Adipose tissue (tissue), 3 donors: ENCODE data around the gene KRTAP9-4. TPM values are rescaled to one million over a fixed set of nuclear protein-coding genes. Genes with fewer than 3 reads are reported as not detected.
"Not testable (repeated sequence)": the region's sequence is repeated elsewhere in the genome, so short reads cannot be mapped to it uniquely, and the experiment has no call there.

Experiments
- H3K27ac ChIP-seq: one replicate; pipeline ENCODE4 v1.5.1; 2013; ENCODE audit warnings: low read depth, low read length
- WGBS, 3 donors: extraction: QIAGEN DNeasy Blood & Tissue Kit; methylation state at CpG; one replicate each; pipeline ENCODE4 v1.1.7; 2013; 5-methylcytosine and 5-hydroxymethylcytosine counted together
- polyA plus RNA-seq, 3 donors: library from polyadenylated mRNA; stranded (reverse); fragments of 200-250 nt; gene quantifications; one replicate each; pipeline ENCODE4 v1.2.3, GENCODE V29; 2013
- donor health status: healthy with polysubstance abuse.
- donor health status: Bipolar disorder and iron deficiency.
- donor health status: healthy.

KRTAP9-4 gene, protein sequence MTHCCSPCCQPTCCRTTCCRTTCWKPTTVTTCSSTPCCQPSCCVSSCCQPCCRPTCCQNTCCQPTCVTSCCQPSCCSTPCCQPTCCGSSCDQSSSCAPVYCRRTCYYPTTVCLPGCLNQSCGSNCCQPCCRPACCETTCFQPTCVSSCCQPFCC
- not detected for polyA plus RNA-seq

DNA sequence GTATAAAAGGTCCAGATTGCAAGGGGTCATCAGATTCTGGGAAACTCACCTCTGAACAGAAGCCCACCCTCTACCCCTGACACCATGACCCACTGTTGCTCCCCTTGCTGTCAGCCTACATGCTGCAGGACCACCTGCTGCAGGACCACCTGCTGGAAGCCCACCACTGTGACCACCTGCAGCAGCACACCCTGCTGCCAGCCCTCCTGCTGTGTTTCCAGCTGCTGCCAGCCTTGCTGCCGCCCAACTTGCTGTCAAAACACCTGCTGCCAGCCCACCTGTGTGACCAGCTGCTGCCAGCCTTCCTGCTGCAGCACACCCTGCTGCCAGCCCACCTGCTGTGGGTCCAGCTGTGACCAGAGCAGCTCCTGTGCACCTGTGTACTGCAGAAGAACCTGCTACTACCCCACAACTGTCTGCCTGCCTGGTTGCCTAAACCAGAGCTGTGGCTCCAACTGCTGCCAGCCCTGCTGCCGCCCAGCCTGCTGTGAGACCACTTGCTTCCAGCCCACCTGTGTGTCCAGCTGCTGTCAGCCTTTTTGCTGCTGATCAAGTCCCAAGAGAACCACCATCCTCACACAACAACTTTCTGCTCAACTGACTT is at the start of gene KRTAP9-4:
TSS of gene KRTAP9-4 (plus strand) at position 51 of the 604 bp plus-strand sequence. CDS start at position 85, 34 bp downstream.
- 29 to 68% (median 66%) methylated on average over 2 of the region's 2 CpGs for WGBS, 3 donors
- H3K27ac ChIP-seq: not testable (repeated sequence)

DNA sequence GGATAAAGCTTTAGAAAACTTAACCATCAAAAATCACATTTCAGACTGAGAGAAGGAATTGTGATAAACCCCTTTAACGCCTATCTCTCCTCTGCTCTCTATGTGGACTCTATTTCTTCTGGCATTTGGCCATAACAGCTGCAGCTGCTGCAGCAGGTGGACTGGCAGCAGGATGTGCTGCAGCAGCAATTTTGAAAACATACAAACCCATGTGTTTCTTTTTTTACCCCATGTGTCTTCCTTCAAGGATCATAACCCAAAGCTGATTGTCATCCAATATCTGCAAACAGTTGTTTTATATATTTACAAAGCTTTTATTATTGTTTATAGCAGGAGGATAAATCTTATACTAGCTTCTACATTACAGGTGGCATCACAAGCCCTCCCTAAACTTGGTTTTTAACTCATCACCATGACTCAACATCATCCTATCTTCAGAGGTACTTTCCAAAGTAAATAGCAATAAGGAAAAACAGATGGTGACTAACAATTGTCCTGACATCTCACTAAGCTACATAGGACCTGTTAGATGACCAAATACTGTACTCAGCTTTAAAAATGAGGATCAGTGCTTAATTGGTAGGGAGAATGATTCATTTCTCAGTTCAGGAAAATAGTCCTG is 37.5 kb upstream of the KRTAP9-4 start:
- WGBS, 3 donors: 42 to 62% (median 51%) methylated on average over 1 of the region's 1 CpG

DNA sequence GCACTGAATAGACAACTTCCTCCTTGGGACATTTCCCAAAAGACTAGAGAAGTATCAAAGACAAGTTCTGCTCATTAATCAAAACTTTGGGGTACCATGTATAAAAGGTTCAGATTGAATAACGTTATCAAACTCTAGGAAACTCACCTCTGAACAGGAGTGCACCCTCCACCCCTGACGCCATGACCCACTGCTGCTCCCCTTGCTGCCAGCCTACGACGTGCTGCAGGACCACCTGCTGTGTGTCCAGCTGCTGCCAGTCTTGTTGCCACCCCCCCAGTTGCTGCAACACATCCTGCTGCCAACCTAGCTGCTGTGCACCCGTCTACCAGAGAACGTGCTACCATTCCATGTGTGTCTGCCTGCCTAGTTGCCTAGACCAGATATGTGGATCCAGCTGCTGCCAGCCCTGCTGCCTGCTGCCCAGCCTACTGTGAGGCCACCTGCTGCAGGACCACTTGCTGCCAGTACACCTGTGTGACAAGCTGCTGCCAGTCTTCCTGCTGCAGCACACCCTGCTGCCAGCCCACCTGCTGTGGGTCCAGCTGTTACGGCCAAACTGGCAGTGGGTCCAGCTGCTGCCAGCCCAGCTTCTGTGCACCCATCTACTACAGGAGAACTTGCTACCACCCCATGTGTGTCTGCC is 36.8 kb upstream of the KRTAP9-4 start:
- H3K27ac ChIP-seq: no peak overlapping the region
- 64 to 76% (median 74%) methylated on average over 7 of the region's 7 CpGs for WGBS, 3 donors

More for the DNA sequence above, 37.5 kb upstream of the KRTAP9-4 start:
- no peak overlapping the region for H3K27ac ChIP-seq

DNA sequence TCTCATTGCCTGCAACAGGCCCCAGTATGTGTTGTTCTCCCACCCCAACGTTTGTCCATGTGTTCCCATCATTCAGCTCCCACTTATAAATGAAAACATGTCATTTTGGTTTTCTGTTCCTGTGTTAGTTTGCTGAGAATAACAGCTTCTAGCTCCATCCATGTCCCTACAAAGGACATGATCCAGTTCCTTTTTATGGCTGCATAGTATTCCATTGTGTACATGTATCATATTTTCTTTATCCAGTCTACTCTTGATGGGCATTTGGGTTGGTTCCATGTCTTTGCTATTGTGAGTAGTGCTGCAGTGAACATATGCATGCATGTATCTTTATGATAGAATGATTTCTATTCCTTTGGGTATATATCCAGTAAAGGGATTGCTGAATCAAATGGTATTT is 33.8 kb upstream of the KRTAP9-4 start:
- no peak overlapping the region for H3K27ac ChIP-seq
- WGBS, 3 donors: 55 to 88% (median 65%) methylated on average over 1 of the region's 1 CpG

DNA sequence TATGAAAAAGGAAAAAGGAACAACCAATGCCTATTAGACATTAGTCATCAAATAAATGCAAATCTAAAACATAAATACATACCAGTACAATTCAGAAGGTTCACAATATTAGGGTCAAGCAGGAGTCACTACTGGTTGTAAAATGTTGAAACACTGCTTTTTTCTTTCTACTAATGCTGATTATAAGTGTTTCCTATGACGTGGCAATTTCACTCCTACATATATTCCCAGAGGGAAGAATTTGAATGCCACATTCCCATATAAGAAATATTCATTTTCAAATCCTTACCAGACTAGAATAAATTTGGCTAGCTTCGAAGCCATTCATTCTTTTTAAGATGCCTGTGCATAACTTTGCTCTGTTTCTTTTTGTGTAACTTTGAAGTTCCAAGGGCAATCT is 25.7 kb upstream of the KRTAP9-4 start:
- no peak overlapping the region for H3K27ac ChIP-seq
- 59 to 67% (median 64%) methylated on average over 2 of the region's 2 CpGs for WGBS, 3 donors

DNA sequence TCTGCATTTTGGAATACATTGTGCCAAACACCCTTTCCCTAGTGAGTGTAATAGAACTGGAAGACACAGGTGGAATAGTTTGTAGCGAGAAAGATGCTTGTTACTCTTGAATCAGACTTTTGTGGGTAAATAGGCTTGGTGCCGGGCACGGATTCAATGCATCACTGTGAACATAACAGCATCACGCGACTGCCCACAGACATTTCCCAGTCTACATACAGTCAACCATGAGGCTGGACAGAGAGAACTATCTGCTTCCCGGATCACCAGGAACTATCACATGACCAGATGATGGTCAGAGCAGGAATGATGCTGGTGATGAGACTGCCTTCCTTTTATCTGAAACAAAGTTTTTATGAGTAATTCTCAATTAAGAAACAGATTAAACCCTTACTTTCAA is 23.4 kb upstream of the KRTAP9-4 start:
- WGBS, 3 donors: 88 to 90% (median 89%) methylated on average over 6 of the region's 6 CpGs

DNA sequence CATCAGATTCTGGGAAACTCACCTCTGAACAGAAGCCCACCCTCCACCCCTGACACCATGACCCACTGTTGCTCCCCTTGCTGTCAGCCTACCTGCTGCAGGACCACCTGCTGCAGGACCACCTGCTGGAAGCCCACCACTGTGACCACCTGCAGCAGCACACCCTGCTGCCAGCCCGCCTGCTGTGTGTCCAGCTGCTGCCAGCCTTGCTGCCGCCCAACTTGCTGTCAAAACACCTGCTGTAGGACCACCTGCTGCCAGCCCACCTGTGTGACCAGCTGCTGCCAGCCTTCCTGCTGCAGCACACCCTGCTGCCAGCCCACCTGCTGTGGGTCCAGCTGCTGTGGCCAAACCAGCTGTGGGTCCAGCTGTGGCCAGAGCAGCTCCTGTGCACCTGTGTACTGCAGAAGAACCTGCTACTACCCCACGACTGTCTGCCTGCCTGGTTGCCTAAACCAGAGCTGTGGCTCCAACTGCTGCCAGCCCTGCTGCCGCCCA is 22.8 kb upstream of the KRTAP9-4 start, which contains the start of gene KRTAP9-2:
TSS of gene KRTAP9-2 (plus strand) at position 51 of the 498 bp plus-strand sequence. CDS start at position 58, 7 bp downstream.
- not testable (repeated sequence) for H3K27ac ChIP-seq
- 54 to 67% (median 66%) methylated on average over 2 to 3 of the region's 4 CpGs for WGBS, 3 donors

More for the DNA sequence above, 23.4 kb upstream of the KRTAP9-4 start:
- no peak overlapping the region for H3K27ac ChIP-seq

DNA sequence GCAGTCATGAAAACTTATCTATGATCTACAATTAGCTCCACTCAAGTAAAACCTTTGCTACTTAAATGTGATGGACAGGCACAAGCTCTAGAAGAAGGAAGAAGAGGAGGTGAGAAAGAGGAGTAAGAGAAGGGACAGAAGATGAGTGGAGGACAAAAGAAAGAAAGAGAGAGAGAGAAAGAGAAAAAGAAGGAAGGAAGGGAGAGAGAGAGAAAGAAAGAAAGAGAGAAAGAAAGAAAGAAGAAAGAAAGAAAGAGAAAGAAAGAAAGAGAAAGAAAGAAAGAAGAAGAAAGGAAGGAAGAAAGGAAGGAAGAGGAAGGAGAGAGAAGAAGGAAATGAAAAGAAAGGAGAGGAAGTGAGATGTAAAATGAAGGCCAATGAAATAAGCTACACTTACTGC is 19.4 kb upstream of the KRTAP9-4 start:
- H3K27ac ChIP-seq: no peak overlapping the region

DNA sequence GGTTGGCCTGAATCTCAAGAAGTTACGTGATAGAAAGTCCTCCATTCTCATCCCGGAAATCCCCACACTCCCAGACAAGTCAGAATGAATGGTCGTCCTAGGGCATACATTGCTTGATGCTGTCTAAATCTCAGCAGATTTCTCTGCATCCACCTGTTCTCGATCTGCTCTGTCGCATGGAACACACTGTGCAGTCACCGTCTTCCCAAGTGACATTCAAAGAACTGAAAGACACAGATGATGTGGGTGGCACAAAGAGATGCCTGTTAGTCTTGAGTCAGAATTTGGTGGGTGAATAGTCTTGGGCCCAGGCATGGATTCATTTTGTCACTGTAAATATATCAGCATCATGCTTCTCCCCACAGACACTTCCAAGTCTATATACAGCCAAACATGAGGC is 17.8 kb upstream of the KRTAP9-4 start:
- 76 to 89% (median 86%) methylated on average over 6 of the region's 6 CpGs for WGBS, 3 donors
- no peak overlapping the region for H3K27ac ChIP-seq

DNA sequence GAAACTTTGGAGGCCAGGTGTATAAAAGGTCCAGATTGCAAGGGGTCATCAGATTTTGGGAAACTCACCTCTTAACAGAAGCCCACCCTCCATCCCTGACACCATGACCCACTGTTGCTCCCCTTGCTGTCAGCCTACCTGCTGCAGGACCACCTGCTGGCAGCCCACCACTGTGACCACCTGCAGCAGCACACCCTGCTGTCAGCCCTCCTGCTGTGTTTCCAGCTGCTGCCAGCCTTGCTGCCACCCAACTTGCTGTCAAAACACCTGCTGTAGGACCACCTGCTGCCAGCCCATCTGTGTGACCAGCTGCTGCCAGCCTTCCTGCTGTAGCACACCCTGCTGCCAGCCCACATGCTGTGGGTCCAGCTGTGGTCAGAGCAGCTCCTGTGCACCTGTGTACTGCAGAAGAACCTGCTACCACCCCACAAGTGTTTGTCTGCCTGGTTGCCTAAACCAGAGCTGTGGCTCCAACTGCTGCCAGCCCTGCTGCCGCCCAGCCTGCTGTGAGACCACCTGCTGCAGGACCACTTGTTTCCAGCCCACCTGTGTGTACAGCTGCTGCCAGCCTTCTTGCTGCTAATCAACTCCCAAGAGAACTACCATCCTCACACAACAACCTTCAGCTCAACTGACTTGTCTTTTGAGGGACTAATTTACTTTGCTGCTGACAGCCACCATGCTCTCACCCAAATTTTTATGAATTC is 16.9 kb upstream of the KRTAP9-4 start, which contains the start of gene KRTAP9-3:
TSS of gene KRTAP9-3 (plus strand) at position 51 of the 707 bp plus-strand sequence. CDS start at position 104, 53 bp downstream.
- 59 to 88% (median 80%) methylated on average over 1 of the region's 1 CpG for WGBS, 3 donors
- H3K27ac ChIP-seq: not testable (repeated sequence)

DNA sequence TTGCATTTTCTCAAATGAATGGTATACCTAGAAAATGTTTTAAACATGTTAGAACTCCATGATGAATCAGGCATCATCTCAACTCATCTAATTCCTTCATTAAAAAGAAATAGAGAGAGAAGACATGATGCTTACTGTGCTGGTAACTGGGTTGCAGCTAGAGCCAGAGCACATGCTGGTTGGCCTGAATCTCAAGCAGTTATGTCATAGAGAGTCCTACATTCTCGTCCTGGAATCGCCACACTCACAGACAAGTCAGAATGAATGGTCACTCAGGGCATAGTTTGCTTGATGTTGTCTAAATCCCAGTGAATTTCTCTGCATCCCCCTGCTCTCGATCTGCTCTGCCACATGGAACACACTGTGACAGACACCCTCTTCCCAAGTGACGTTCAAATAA is 12.4 kb upstream of the KRTAP9-4 start:
- WGBS, 3 donors: 55 to 77% (median 70%) methylated on average over 4 of the region's 4 CpGs
- H3K27ac ChIP-seq: not testable (repeated sequence)

DNA sequence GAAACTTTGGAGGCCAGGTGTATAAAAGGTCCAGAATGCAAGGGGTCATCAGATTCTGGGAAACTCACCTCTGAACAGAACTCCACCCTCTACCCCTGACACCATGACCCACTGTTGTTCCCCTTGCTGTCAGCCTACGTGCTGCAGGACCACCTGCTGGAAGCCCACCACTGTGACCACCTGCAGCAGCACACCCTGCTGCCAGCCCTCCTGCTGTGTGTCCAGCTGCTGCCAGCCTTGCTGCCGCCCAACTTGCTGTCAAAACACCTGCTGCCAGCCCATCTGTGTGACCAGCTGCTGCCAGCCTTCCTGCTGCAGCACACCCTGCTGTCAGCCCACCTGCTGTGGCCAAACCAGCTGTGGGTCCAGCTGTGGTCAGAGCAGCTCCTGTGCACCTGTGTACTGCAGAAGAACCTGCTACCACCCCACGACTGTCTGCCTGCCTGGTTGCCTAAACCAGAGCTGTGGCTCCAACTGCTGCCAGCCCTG is 11.5 kb upstream of the KRTAP9-4 start, which contains the start of gene KRTAP9-8:
TSS of gene KRTAP9-8 (plus strand) at position 51 of the 489 bp plus-strand sequence. CDS start at position 104, 53 bp downstream.
- 31 to 46% (median 42%) methylated on average over 2 to 3 of the region's 3 CpGs for whole genome bisulfite sequencing, 3 donors
- H3K27ac ChIP-seq: not testable (repeated sequence)

DNA sequence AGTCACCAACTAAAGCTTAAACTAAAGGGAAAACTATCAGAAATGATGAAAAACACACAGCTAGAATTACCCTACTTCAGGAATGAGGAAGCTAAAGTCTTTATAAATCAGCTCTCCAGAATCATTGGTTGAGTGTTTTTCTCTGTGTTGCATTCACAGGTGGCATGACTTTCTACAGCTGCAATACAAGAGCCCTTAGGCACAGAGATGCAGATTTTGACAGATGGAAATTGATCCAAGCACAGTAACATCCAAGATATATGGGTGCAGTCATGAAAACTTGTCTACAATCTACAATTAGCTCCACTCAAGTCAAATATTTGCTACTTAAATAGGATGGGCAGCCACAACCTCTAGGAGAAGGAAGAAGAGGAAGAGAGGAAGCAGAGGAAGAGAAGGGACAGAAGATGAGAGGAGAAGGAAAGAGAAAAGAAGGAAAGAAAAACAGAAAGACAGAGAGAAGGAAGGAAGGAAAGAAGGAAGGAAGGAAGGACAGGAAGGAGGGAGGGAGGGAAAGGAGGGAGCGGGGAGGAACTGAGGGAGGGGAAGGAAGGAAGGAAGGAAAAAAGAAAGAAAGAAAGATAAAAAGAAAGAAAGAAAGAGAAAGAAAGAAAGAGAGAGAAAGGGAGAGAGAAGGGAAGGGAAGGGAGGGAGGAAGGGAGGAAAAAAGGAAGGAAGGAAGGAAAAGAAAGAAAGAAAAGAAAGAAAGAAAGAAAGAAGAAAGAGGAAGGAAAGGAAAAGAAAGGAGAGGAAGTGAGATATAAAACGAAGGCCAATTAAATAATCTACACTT is 2.3 kb upstream of the KRTAP9-4 start:
- WGBS, 3 donors: 42 to 58% (median 56%) methylated on average over 2 of the region's 2 CpGs
- H3K27ac ChIP-seq: not testable (repeated sequence)

DNA sequence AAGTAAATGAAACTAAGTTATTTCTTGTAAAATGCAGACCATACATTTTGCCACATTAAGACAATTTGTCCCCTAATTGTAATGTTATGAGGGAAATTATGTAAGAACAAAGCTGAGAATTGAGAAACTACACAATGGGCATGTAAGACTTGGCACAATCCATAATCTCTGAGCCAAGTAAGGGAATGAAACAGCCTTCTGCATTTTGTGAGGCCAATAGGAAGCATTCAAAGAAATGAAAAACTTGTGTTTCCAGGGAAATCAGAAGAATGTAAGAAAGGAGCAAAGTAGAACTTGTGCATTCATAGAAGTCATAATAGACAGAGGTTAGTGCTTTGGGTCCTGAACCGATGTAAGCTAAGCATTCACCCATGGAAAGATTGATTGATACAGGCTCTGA is 1.8 kb downstream of the KRTAP9-4 start:
- WGBS, 3 donors: 76 to 91% (median 87%) methylated on average over 1 of the region's 1 CpG
- H3K27ac ChIP-seq: no peak overlapping the region

DNA sequence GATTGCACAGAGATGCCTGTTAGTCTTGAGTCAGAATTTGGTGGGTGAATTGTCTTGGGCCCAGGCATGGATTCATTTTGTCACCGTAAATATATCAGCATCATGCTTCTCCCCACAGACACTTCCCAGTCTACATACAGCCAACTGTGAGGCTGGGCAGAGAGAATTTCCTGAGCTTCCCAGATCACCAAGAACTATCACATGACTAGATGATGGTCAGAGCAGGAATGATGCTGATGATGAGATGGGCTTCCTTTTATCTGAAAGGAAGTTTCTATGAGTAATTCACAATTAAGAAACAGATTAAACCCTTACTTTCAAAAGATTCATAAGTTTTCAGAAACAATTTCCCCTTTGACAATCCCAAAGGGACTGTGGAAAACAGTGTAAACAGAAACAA is 5.4 kb downstream of the KRTAP9-4 start:
- WGBS, 3 donors: 0 to 54% (median 45%) methylated on average over 1 of the region's 1 CpG
- no peak overlapping the region for H3K27ac ChIP-seq

DNA sequence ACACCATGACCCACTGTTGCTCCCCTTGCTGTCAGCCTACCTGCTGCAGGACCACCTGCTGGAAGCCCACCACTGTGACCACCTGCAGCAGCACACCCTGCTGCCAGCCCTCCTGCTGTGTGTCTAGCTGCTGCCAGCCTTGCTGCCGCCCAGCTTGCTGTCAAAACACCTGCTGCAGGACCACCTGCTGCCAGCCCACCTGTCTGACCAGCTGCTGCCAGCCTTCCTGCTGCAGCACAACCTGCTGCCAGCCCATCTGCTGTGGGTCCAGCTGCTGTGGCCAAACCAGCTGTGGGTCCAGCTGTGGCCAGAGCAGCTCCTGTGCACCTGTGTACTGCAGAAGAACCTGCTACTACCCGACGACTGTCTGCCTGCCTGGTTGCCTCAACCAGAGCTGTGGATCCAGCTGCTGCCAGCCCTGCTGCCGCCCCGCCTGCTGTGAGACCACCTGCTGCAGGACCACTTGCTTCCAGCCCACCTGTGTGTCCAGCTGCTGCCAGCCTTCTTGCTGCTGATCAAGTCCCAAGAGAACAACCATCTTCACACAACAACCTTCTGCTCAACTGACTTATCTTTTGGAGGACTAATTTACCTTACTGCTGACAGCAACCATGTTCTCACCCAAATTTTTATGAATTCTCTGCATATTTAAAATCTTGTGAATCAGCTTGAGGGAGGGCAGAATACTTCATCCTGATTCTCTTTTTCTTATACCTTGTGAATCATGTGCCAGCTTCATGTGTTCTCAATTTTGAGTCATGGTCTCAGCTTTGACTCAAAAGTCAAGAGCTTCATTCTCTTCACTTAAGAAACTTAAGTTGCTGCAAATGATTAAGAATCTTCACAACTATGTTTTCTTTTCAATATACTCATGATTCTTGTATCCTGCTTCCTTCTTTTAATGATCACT is 6.1 kb downstream of the KRTAP9-4 start, which contains the start of gene KRTAP9-9:
TSS of gene KRTAP9-9 (plus strand) at position 4 of the 910 bp plus-strand sequence.
- 67 to 79% (median 77%) methylated on average over 5 of the region's 5 CpGs for WGBS, 3 donors
- not testable (repeated sequence) for H3K27ac ChIP-seq
